ENCODE results near the gene CRISPLD2. TPM values are rescaled to one million over a fixed set of nuclear protein-coding genes. Genes with fewer than 3 reads are reported as not detected.

The CRISPLD2 gene
- polyA plus RNA-seq, 3 donors, result 9.9 to 158 (median 77.0) TPM

DNA sequence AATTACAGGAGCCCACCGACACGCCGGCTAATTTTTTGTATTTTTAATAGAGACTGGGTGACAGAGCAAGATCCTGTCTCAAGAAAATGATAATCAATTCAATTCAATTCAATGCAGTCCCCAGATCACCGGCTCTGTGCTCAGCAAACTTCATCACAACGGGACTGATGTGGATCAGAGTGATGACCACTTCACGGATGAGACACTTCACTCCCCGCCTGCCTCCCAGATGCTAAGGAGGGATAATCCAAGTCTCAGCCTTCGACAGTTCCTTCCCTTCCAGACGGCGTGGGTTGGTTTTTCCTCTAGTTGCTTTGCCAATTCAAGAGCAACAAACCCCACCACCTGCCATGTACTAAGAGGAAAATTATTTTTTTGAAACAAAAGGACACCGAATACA is 97.7 kb downstream of the CRISPLD2 start:
- WGBS, 3 donors, result 79 to 87% (median 79%) methylated on average over 11 of the region's 11 CpGs
- H3K27ac ChIP-seq (ENCODE audit: low read depth, low read length), result no peak overlapping the region

DNA sequence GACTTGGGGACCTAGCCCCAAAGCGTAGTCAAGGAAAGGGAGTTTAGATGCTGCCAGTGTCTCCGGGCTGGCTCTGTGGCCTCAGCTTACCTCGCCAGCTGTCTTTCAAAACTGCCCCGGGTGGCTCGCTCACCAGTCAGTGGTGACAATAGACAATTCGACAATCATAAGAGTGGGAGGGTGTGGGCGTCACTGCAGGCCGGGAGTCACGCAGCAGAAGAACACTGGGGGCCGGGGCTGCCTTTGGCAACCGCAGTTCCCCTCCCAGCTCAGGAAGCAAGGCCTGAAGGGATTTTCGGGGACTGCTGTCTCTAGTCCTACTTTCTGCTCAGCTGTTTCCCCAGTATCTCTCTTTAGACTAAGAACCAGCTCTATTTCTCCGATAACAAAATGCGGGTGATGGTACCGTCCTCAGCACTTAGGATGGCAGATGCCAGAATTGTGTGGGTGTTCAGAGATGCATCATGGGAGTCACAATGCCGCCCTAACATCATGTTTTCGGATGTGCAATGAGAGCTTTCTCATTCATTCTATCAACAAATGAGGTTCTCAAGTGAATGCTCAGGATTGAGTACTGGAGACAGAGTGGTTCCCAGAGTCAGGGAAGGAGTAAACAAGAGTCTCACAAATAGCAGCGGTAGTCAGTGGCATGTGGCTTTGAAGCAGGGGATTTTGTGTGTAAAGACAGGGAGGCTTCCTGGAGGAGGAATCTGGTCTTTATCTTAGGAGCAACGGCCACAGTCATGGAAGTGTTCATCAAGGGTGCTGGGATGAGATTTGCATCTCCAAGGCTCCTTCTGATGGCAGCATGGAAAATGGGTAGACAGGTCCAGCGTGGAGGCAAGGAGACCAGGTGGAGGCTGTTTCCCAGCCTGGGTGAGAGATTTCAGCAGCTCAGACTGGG is 98.5 kb downstream of the CRISPLD2 start:
- no peak overlapping the region for H3K27ac ChIP-seq (ENCODE audit: low read depth, low read length)
- whole genome bisulfite sequencing, 3 donors, result 81 to 92% (median 89%) methylated on average over 20 of the region's 20 CpGs

DNA sequence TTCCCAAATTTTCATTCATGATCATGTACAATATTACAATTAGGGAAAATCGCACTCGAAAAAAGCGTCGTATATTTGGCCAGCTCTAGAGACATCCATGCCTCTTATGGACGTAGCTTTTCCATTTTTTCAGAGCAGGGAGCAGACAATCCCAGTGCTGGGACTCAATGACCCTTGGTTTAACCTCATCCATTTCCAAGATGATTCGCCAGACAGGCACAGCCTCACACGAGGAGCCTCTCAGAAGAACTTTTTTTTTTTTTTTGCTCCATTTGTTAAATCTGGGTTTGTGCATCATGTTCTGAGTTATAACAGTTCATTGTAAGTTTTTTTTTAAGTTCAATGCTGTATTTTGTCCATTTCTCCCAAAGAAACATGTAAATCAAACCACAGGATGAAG is 99.5 kb downstream of the CRISPLD2 start:
- WGBS, 3 donors, result 52 to 69% (median 60%) methylated on average over 7 of the region's 7 CpGs
- no peak overlapping the region for H3K27ac ChIP-seq (ENCODE audit: low read depth, low read length)

DNA sequence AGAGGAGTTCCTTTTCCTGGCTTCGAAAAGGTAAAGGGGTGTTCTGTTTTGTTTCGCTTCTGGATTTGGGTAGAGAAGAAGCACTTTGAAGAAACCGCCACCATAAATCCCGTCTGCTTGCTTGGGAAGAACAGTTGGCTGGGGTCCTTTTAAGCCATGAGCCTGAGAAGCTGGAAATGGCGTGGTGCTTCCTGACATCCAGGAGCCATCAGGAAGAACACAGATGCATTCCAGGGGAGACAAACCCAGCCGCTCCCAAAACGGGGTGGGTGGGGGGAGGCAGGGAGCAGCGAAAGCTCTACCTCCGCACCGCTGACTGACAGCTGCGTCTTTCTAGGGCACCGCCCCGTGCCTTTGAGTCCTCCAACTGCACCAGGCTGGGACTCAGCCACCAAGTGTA is 99.9 kb downstream of the CRISPLD2 start:
- no peak overlapping the region for H3K27ac ChIP-seq (ENCODE audit: low read depth, low read length)
- WGBS, 3 donors, result 63 to 69% (median 68%) methylated on average over 13 of the region's 13 CpGs

DNA sequence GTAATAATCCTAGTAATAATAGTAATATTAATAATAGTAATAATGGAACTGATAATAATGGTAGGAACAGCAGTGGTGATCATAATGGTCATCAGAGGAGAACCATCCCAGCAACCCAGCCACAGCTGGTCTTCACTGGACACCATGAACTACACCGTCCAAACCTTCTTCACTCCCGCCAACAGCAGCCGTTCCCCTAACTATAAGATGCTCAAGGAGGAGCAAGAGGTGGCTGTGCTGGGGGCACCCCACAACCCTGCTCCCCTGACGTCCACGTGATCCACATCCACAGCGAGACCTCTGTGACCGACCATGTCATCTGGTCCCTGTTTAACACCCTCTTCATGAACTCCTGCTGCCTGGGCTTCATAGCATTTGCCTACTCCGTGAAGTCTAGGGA is 100.5 kb downstream of the CRISPLD2 start:
- WGBS, 3 donors, result 94 to 99% (median 97%) methylated on average over 8 of the region's 8 CpGs
- H3K27ac ChIP-seq (ENCODE audit: low read depth, low read length), result no peak overlapping the region

DNA sequence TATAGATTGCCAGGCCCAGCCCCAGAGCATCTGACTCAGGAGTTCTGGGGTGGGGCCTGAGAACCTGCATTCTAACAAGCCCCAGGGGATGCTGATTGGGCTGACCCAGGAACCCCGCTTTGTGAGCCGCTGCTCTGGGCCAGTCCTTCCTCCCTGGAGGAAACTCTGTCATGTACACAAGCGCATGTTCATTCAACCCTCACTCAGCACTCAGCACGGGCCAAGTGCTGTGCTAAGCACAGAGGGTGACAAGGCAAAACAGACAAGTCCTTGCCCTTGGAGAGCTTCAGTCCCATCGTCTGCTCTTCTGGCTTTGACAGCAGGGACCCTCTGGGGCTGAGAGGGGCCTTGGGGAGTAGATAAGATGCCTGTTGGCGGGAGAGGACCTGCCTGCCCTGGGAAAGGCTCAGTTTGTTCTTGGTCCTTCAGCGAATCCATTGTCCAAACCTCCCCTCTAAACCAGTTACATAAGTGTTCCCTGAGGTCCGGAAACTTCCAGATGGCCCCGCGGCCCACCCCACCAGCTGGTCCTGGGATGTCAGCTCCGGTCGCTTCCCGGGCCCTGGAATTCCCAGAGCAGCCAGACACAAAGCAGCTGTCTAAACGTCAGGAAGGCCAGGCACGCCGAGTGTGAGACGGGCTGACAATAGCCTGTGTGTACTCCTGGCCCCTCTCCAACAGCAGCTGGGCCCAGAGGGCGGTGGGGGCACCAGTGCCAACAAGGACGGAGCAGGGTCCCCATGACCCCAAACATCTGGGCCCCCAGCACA is 102.8 kb downstream of the CRISPLD2 start:
- 30 to 47% (median 32%) methylated on average over 19 of the region's 19 CpGs for WGBS, 3 donors
- H3K27ac ChIP-seq (ENCODE audit: low read depth, low read length), result no peak overlapping the region

DNA sequence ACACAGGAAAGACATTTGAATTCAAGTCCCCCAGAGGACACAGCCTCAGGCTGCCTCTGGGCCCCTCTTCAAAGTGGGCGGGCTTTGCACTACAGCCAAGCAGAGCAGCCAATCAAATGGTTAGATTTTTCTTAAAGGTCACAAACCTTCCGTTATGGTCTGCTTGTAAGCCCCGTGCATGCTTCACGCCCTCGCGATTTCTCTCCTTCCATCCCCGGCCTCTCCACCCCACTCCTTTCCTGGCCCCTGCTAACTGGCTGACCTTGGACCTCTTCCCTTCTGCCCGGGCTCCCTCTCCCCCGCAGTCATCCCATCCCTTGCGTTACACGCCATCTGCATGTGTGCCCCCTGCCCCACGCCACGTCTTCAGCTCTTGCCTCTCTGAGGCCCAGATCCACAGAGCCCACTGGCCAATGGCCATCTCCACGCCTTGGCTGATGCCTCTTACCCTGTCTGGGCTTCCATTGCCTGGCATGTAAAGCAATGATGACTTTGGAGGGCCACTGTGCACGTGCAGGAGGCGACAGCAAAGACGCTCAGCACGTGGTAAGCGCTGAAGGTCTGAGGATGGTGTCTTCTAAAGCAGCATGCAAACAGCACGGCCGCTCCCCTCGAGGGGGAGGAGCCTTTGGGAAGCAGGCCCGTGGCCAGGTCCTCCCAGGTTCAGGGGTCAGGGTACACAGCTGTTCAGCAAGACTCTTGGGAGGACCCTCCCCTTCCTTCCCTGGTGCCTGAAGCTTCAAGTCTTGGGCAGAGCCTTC is 104.7 kb downstream of the CRISPLD2 start:
- no peak overlapping the region for H3K27ac ChIP-seq (ENCODE audit: low read depth, low read length)
- WGBS, 3 donors, result 55 to 67% (median 59%) methylated on average over 23 of the region's 23 CpGs

DNA sequence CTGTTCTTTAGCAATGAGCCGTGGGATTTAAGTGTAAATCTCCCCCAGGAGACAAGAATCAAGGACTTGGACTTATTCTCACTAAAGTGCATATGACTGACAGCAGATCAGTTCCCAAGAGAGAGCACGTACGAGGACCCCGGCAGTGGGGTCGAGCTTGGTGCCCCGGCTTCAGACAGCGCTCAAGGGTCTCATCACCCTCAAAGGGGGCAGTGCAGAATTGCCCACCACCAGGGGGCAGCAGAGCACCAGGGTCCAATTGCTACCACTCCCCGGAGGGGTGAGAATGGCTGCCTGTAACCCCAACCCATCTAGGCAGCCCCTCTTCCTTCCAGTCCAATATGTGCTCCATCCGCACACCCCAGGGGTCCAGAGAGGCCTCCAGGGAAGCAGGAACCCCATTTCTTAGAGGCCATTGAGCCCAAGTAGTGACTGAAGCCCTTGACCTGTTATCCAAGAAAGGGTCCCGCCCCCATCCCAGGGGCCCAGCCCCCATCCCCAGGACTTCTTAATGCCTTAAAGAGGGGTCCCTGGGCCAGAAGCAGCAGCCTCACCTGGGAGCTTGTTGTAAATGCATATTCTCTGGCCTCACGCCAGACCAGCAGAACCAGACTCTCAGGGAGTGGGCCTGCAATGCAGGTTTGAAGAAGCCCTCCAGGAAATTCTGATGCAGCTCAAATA is 105.4 kb downstream of the CRISPLD2 start:
- WGBS, 3 donors, result 59 to 65% (median 64%) methylated on average over 11 of the region's 11 CpGs
- H3K27ac ChIP-seq (ENCODE audit: low read depth, low read length), result no peak overlapping the region

DNA sequence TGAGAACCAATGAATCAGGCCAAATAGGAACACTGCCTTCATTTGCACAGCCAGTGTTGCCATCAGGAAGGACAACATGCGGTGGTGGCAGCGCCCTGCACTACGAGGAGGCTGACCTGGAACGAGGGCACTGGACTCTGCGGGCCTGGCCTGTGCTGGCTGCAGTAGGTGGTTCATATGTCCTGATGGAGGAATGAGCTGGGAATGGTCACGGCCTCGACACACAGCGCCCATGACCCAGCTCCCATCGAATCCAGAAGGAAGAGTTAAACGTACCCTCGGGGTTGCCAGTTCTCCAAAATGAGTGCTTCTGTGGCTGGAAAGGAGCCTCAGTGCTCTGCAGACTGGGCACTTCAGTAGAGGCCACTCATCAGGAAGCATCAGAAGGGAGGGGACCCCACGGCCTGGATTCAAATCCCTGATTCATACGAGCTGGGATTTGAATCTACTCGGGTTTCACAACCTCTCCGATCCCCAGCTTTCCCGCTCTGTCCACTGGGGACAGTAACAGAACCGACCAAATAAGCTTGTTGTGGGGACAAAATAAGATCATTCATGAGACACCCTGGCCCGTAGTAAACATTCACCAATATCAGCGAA is 106.1 kb downstream of the CRISPLD2 start:
- no peak overlapping the region for H3K27ac ChIP-seq (ENCODE audit: low read depth, low read length)
- WGBS, 3 donors, result 82 to 90% (median 82%) methylated on average over 19 of the region's 19 CpGs

DNA sequence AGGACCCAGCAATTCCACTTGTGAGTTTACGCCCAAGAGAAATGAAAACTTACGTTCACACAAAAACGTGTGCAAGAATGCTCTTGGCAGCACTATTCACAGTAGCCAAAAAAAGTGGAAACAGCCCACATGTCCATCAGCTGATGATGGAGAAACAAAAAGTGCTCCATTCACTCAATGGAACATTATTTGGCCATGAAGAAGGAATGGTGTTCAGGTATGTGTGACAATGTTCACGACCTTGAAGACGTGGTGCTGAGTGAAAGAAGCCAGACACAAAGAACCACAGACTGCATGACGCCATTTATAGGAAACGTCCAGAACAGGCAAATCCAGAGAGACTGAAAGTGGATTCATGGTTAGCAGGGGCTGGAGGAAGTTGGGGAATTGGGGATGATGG is 106.7 kb downstream of the CRISPLD2 start:
- H3K27ac ChIP-seq (ENCODE audit: low read depth, low read length), result no peak overlapping the region
- WGBS, 3 donors, result 47 to 77% (median 51%) methylated on average over 7 of the region's 7 CpGs

DNA sequence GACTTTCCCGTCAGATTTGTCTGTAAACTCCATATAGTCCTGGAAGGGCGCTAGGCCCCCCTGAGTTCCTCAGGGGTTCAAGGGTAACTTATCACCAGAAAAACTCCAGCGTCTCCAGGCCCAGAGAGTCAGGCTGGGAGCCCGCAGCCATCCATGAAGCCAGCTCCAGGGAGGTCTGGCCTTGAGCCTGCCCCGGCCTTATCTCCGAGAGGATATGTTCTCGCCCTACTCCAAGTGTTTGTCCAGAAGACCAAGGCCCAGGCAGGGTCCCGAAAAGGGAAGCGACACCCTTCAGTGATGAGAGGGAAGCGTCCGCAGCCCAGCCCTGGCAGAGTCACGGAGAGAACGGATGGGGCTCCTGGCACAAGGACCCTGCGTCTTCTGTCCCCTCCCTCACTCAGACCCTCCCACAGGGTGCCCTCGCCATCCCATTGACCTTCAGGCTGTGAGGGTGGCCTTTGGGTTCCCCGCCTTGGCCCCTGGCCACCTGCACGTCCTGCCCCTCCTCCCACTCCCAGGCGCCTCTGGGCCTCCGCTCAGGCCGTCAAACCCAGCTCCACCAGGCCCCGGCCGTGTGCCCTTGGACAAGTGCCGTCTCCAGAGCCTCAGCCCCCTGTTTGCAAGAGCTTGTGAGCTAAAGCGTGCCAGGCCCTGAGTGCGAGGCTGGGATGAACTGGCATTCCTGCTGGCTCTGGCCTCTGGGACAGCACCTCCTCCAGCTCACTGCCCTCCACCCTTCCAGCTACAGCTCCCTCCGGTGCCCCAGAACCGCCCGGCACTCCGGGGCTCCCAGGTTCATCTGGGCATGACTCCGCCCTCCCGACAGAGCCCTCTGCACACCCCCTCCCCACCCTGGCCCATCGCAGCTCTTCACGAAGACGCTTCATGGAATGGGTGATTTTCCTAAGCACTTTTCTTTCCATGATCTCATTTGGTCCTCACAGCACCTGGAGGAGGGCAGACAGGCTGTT is 108.1 kb downstream of the CRISPLD2 start:
- WGBS, 3 donors, result 66 to 79% (median 69%) methylated on average over 33 to 34 of the region's 34 CpGs
- H3K27ac ChIP-seq (ENCODE audit: low read depth, low read length), result no peak overlapping the region

DNA sequence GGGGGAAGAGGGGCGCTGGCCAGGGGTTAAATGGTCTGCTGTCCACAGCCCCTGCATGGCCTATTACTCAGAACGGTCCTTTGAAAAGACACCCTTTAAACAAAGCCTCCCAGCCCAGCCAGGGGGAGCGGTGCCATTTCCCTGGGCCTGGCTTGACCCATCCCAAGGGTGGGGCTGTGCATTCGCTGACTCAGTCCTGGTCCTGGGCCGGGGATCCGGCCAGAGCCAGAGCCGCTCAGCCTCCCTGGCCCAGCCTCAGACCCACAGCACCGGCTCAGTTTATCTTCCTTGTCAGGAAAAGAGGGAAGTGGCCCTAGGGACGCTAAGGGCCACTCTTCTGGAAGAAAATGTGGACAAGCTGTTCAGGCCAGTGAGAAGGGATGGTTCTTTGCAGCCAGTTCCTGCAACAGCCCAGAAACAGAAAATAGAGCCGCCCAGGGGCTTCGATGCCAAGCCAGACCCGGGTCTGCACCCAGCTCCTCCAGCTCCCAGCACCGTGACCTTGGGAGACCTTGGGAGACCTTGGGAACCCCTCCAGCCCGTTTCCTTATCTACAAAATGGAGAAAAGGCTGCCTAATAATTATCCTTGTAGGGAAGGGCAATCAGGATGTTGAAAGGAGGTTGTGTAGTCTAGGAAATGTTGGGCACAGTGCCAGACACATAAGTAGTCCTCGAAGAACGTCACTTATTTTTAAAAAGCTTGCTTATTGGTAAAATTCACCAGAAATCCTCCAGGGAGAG is 109.1 kb downstream of the CRISPLD2 start:
- H3K27ac ChIP-seq (ENCODE audit: low read depth, low read length), result no peak overlapping the region
- 40 to 47% (median 43%) methylated on average over 16 of the region's 16 CpGs for WGBS, 3 donors

DNA sequence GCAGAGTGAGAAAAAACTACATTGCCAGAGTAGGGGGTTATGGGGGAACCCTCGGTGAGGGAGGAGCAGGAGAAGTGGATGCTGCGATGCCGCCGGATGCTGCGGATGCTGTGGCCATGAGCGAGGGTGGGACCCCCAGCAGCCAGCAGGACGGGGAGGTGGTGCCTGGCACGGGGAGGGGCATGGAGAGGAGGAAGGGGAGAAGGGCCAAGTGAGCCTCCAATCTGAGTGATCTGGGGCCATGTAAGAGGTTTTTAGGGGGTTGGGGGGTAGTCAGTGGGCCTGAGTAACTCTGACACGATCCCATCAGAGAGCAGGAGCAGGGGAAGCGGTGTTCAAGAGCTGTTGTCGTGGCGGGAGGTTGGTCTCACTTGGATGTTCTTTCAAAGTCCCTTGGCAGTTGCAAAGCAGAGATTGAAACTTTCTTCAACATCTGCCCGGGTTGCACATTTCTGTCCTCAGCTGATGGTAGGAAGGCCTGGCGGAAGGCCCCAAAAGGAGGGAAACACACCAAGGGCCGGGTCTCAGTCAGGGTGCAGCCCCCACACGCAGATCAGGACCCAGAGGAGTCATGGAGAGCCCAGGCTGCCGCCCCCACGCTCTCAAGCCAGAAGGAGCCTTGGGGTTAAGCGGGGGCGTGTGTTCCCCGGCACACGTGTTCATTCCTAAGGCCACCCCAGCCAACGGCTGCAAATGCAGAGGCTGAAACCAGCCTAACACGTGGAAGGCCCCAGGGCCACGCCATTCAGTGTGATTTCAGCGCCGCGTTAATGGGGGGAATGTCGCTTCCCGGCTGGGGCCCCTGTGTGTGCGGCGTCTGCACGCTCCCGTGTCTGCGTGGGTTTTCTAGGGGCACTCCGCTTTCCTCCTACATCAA is 109.9 kb downstream of the CRISPLD2 start:
- no peak overlapping the region for H3K27ac ChIP-seq (ENCODE audit: low read depth, low read length)
- WGBS, 3 donors, result 46 to 79% (median 60%) methylated on average over 36 of the region's 36 CpGs

DNA sequence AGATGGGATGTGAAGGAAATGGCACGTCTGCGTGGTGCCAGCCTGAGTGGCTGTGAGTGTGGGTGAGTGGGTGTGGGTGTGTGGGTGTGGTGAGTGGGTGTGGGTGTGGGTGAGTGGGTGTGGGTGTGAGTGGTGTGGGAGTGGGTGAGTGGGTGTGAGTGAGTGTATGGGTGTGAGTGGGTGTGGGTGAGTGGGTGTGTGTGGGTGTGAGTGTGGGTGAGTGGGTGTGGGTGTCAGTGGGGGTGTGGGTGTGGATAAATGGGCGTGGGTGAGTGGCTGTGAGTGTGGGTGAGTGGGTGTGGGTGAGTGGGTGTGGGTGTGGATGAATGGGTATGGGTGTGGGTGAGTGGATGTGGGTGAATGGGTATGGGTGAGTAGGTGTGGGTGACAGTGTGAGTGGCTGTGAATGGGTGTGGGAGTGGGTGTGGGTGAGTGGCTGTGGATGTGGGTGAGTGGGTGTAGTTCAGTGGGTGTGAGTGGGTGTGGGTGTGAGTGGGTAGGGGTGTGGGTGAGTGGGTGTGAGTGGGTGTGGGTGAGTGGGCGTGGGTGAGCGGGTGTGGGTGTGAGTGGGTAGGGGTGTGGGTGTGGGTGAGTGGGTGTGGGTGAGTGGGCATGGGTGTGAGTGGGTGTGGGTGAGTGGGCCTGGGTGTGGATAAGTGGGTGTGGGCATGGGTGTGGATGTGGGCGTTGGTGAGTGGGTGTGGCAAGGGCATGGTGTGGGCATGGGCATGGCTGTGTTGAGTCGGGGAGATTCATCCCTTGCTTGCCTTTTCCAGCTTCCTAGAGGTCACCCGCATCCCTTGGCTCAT is 110.7 kb downstream of the CRISPLD2 start:
- WGBS, 3 donors, result 73 to 87% (median 80%) methylated on average over 8 of the region's 8 CpGs
- H3K27ac ChIP-seq (ENCODE audit: low read depth, low read length), result no peak overlapping the region

DNA sequence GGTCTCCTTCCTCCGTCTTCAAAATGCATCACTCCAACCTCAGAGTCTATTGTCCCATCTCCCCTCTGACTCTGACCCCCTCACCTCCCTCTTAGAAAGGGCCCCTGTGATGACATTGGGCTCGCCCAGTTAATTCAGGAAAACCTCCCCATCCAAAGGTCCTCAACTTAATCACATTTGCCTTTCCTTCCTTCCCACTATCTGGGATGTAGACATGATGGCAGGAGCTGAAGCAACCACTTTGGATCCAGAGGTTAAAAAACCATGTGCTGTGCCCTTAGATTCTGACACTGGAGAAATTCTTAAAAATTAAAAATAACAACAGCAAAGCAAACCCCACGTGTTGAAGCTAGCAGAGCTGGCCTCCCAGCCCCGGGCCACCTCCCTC is 111.3 kb downstream of the CRISPLD2 start:
- 82 to 93% (median 88%) methylated on average over 4 of the region's 4 CpGs for WGBS, 3 donors
- H3K27ac ChIP-seq (ENCODE audit: low read depth, low read length), result no peak overlapping the region
